IgD-negative memory B cell (primary cell): ENCODE data around the gene PTPRM. TPM values are rescaled to one million over a fixed set of nuclear protein-coding genes. Genes with fewer than 3 reads are reported as not detected.

Experiments used
- H3K27ac Mint-ChIP-seq, 3 donors: one replicate each; pipeline ENCODE4 v1.8.0; 2020 to 2022; ENCODE audit warnings: mild to moderate bottlenecking in 3 of 3, mixed read lengths in 3 of 3, moderate library complexity in 1 of 3
- H3K27me3 Mint-ChIP-seq: one replicate; pipeline ENCODE4 v1.8.0; 2021; ENCODE audit warnings: mixed read lengths
- H3K36me3 Mint-ChIP-seq: one replicate; pipeline ENCODE4 v1.8.0; 2020; ENCODE audit warnings: mild to moderate bottlenecking, mixed read lengths
- H3K4me1 Mint-ChIP-seq, 3 donors: one replicate each; pipeline ENCODE4 v1.8.0; 2020 to 2022; ENCODE audit warnings: mixed read lengths in 3 of 3, mild to moderate bottlenecking in 1 of 3
- H3K4me3 Mint-ChIP-seq, 4 donors: one replicate each; pipeline ENCODE4 v1.8.0; 2020 to 2022; ENCODE audit warnings: mild to moderate bottlenecking in 4 of 4, mixed read lengths in 4 of 4, moderate library complexity in 3 of 4
- H3K9me3 Mint-ChIP-seq, 3 donors: one replicate each; pipeline ENCODE4 v1.8.0; 2020 to 2021; ENCODE audit warnings: mixed read lengths in 3 of 3, mild to moderate bottlenecking in 1 of 3
- polyA plus RNA-seq: library from polyadenylated mRNA; unstranded; fragments of 300-500 nt; fragmentation: Illumina TruSeq; gene quantifications from one replicate; pipeline ENCODE4 v1.2.3, GENCODE V29; 2021

Gene PTPRM
- polyA plus RNA-seq, 1 donor from 2014 or later, result 0.61 TPM

- Mint-ChIP-seq H3K36me3 (no peaks in the 10 kb centered on the region), H3K4me3 (no peak overlapping the region), H3K27me3 (no peaks in the 10 kb centered on the region), H3K27ac (no peak overlapping the region), H3K4me1 (no peaks in the 10 kb centered on the region), H3K9me3 (peaks cover 0 to 4% (median 3%) of the 10 kb centered on the region in 3 donors)
These were observed 757.4 kb downstream of the PTPRM start for GRCh38 chr18:8324343-8325065.

- no peaks in the 10 kb centered on the region for H3K4me1 Mint-ChIP-seq
- H3K4me3 Mint-ChIP-seq, result no peak overlapping the region
- peaks cover 0 to 4% (median 3%) of the 10 kb centered on the region in 3 donors for H3K9me3 Mint-ChIP-seq
- no peak overlapping the region for H3K27ac Mint-ChIP-seq
- no peaks in the 10 kb centered on the region for H3K27me3 Mint-ChIP-seq
- no peaks in the 10 kb centered on the region for H3K36me3 Mint-ChIP-seq
These were observed 759.8 kb downstream of the PTPRM start for GRCh38 chr18:8326763-8327394.

DNA sequence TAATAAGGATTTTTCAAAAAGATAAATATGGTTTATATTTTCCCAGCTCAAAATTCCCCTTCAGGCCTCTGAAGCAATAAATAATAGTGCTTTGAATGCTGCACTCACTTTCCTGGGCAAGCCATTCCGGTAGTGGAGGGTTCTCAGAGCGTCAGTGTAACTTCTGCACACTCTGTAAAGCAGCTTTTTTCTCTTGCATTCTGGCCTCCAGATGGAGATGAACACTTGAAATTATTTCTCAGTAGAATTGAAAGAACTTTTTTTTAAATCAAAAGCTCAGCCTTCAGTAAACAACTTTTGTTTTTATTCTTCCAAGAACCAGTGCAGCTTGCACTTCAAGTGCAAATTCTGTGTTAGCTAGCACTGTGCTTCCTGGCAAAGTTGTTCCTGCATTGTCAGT lies 761.0 kb downstream of the PTPRM start:
- Mint-ChIP-seq H3K9me3 (peaks cover 0 to 4% (median 3%) of the 10 kb centered on the region in 3 donors), H3K27ac (no peak overlapping the region), H3K36me3 (no peaks in the 10 kb centered on the region), H3K4me3 (no peak overlapping the region), H3K4me1 (no peaks in the 10 kb centered on the region), H3K27me3 (no peaks in the 10 kb centered on the region)

- Mint-ChIP-seq H3K36me3 (no peaks in the 10 kb centered on the region), H3K9me3 (peaks cover 0 to 4% (median 3%) of the 10 kb centered on the region in 3 donors), H3K27ac (no peak overlapping the region), H3K4me1 (no peaks in the 10 kb centered on the region), H3K4me3 (no peak overlapping the region), H3K27me3 (no peaks in the 10 kb centered on the region)
These were observed 762.2 kb downstream of the PTPRM start for GRCh38 chr18:8329186-8329771.

- Mint-ChIP-seq H3K36me3 (no peaks in the 10 kb centered on the region), H3K27ac (no peak overlapping the region), H3K4me1 (no peaks in the 10 kb centered on the region), H3K27me3 (peaks cover 2% of the 10 kb centered on the region), H3K4me3 (no peak overlapping the region), H3K9me3 (no peaks in the 10 kb centered on the region)
These were observed 763.5 kb downstream of the PTPRM start for GRCh38 chr18:8330575-8330974.

DNA sequence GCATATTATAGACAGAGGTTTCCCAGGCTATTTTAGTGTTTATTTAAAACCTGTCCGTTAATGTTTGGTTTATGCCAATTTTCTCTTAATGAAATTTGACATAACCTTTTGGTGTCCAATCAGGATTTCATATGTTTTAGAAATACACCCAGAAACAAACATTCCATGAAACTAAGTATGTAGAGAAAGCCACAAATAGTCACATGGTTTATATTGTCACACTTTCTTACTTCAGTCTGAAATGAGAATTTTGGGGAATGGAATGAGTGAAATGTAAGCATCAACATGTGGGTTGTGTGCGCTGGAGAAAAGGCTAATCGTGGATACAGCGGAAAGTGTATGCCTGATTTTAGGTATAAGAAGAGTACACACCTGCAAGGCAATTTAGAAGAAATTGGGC lies 765.2 kb downstream of the PTPRM start:
- H3K36me3 Mint-ChIP-seq, result no peaks in the 10 kb centered on the region
- no peaks in the 10 kb centered on the region for H3K9me3 Mint-ChIP-seq
- H3K27ac Mint-ChIP-seq, result no peak overlapping the region
- peaks cover 2% of the 10 kb centered on the region for H3K27me3 Mint-ChIP-seq
- no peaks in the 10 kb centered on the region for H3K4me1 Mint-ChIP-seq
- no peak overlapping the region for H3K4me3 Mint-ChIP-seq

GRCh38 chr18:8333961-8334360 lies 766.8 kb downstream of the PTPRM start:
- Mint-ChIP-seq H3K4me3 (no peak overlapping the region), H3K27ac (peak overlapping the region in 1 of 3 donors; percentile 7), H3K4me1 (no peaks in the 10 kb centered on the region)

GRCh38 chr18:8337211-8337610 lies 770.1 kb downstream of the PTPRM start:
- no peak overlapping the region for H3K27ac Mint-ChIP-seq
- H3K9me3 Mint-ChIP-seq, result no peaks in the 10 kb centered on the region
- peaks cover 5% of the 10 kb centered on the region for H3K27me3 Mint-ChIP-seq
- H3K4me3 Mint-ChIP-seq, result no peak overlapping the region
- H3K36me3 Mint-ChIP-seq, result no peaks in the 10 kb centered on the region
- H3K4me1 Mint-ChIP-seq, result no peaks in the 10 kb centered on the region

More at GRCh38 chr18:8333961-8334360, 766.8 kb downstream of the PTPRM start:
- H3K36me3 Mint-ChIP-seq, result no peaks in the 10 kb centered on the region
- peaks cover 2% of the 10 kb centered on the region for H3K27me3 Mint-ChIP-seq
- H3K9me3 Mint-ChIP-seq, result no peaks in the 10 kb centered on the region

DNA sequence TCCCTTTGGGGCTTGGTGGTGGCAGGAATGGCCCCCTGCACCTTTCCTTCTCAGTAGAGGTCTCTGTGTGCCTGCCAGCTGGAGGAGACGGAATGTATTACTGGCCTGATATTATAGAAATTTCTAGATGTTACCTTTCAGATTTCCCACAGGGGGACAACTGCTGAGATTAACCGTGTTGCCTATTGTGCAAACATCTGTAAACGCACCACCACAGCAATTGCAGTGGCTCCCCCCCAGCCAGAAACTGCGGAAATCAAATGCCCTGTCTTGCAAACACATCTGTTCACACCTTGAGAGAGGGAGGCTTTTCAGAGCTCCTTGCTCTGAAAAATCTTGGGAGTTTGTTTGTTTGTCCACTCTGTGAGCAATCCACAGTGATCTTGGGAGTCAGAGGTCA lies 772.1 kb downstream of the PTPRM start:
- no peak overlapping the region for H3K27ac Mint-ChIP-seq
- no peaks in the 10 kb centered on the region for H3K4me1 Mint-ChIP-seq
- no peaks in the 10 kb centered on the region for H3K9me3 Mint-ChIP-seq
- peaks cover 5% of the 10 kb centered on the region for H3K27me3 Mint-ChIP-seq
- no peak overlapping the region for H3K4me3 Mint-ChIP-seq
- H3K36me3 Mint-ChIP-seq, result no peaks in the 10 kb centered on the region

DNA sequence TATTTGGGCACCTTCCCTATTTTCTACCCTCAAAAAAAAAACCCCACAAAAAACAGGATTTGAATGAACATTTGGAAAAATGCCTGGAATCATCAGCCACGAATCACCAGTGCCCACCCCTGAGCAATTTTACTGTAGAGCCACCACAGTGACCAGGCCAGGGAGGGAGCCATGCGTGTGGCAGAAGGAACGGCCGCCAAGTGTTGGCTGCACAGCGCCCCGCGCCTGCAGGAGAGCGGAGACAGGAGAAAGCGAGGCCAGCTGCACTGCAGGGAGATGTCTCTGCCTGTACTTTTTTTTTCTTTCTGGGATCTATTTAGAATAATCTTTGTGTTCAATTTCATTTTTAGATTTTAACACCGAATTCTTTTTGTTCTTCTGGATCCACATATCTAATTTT lies 772.8 kb downstream of the PTPRM start:
- Mint-ChIP-seq H3K4me1 (no peaks in the 10 kb centered on the region), H3K27ac (no peak overlapping the region), H3K36me3 (no peaks in the 10 kb centered on the region)

DNA sequence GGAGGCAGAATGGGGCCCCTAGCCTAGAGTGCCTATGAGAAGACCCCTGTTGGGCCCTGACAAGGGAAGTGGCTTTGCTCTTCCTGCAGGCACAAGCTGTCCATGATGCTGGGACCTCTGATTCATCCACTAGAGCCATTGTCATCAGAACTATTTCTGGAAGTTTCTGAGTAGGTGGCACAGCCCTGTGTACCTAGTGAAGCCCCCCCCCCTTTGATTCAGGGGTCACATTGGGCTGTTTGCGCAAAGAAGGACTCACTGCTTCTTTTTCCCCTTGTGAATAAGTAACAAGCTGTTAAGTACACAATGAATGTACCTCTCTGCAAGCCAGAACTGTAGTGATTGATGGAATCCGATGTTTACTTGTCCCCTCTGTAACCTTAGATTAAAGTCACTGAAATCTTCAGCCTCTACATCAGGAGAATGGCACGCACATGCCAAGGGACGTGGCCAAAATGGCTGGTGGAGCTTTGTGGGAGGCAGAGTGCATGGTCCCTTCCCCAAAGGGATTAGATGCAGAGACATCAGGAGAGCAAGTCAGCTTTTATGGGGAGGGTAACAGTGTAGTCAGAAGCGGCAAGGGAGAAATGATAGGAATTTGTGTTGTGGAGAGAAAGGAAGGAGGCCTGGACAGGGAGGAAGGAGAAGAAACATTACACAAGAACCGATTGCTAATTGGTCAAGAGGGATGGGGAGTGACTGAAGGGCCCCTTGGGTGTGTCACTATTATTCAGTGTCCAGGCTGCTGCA lies 774.5 kb downstream of the PTPRM start:
- Mint-ChIP-seq H3K27me3 (peaks cover 3% of the 10 kb centered on the region), H3K4me3 (no peak overlapping the region), H3K27ac (no peak overlapping the region), H3K9me3 (no peaks in the 10 kb centered on the region), H3K36me3 (no peaks in the 10 kb centered on the region), H3K4me1 (no peaks in the 10 kb centered on the region)

More for the DNA sequence above, 772.8 kb downstream of the PTPRM start:
- H3K9me3 Mint-ChIP-seq, result no peaks in the 10 kb centered on the region
- peaks cover 3% of the 10 kb centered on the region for H3K27me3 Mint-ChIP-seq
- no peak overlapping the region for H3K4me3 Mint-ChIP-seq

DNA sequence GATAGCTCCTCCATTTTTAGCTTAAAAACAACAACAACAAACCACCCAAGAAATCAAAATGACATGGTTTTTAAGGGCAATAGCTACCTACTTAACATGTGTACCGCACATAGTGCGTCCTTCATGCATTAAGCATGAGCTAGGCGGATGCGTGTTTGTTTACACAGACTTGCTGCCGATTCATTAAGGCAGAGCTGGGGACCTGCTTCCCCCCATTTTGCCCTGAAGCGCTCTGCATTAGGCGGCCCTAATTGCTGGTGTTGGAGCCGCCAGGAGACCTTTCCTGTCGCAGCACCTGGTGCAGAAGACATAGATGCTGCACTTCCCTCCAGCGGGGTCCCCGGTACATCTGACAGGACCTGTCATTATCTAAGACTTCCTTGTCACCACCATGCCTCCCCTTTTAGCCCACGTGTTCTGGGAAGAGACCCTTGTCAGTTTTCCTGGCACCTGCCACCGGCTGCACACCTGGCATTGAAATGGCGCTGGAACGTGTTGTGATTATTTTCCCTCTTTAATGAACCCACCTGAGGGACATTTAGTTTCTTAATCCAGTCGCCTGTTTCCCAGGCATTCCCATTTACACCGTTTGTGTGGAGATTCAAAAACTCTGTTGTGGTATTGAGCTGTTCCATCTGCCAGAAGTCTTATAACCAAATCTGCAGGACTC lies 781.1 kb downstream of the PTPRM start:
- no peaks in the 10 kb centered on the region for H3K27me3 Mint-ChIP-seq

DNA sequence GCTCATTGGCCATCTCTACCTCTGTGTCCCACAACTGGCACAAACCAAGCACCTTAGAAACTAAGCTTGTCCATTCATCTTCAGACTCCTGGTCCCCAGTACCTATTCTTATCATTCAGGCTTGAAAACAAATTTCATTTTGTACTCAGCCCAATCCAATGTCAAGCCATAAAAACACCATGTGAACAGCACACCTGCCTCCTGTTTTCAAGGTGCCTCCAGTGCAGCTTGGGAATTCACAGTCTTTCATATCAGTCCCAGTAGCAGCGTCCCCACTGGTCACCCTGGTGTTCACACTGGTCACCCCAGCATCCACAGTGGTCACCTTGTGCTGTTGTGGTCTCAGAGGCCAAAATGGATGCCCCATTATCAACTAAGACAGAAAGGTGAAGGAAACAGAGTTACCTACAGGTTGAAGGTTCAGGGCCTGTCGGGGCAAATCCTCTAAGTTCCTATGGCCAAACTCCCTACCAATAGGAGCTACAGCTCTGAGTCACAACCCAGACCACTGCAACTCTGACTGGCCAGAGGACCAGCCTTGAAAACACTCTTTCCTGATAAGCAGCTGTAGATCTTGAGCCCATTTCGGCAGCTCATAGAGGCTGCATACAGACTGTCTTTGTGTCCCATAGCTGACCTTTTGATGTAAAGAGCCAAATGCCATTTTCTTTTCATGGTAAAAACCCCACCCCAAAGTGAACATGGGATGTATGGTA lies 782.6 kb downstream of the PTPRM start:
- no peaks in the 10 kb centered on the region for H3K36me3 Mint-ChIP-seq
- no peak overlapping the region for H3K4me3 Mint-ChIP-seq
- H3K4me1 Mint-ChIP-seq, result no peaks in the 10 kb centered on the region
- H3K27me3 Mint-ChIP-seq, result no peaks in the 10 kb centered on the region
- H3K27ac Mint-ChIP-seq, result no peak overlapping the region
- H3K9me3 Mint-ChIP-seq, result no peaks in the 10 kb centered on the region

More for the DNA sequence above, 781.1 kb downstream of the PTPRM start:
- H3K9me3 Mint-ChIP-seq, result no peaks in the 10 kb centered on the region
- H3K27ac Mint-ChIP-seq, result no peak overlapping the region
- no peak overlapping the region for H3K4me3 Mint-ChIP-seq
- H3K4me1 Mint-ChIP-seq, result no peaks in the 10 kb centered on the region
- H3K36me3 Mint-ChIP-seq, result no peaks in the 10 kb centered on the region

DNA sequence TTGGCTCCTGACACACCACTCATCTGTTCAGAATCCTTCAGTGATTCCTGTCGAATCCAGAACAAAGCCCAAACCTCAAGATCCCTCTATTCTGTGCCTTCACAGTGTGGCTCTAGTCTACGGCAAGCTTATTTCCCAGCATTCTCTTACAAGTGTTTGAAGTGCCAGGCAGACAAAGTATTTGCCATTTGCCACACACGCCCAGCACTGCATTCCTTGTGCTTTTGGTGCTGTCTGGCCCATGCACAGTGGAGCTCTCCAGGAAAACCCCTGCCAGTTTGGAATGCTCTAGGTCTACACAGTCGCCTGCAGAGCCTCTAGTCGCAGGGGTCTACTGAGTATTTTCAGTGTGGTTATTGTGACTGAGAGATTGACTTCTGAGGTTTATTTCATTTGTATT lies 783.5 kb downstream of the PTPRM start:
- H3K27me3 Mint-ChIP-seq, result no peaks in the 10 kb centered on the region
- H3K27ac Mint-ChIP-seq, result no peak overlapping the region
- H3K36me3 Mint-ChIP-seq, result no peaks in the 10 kb centered on the region
- no peak overlapping the region for H3K4me3 Mint-ChIP-seq
- no peaks in the 10 kb centered on the region for H3K9me3 Mint-ChIP-seq
- no peaks in the 10 kb centered on the region for H3K4me1 Mint-ChIP-seq
